HCT116 (cell line): ENCODE measurements around the gene KCNA3. TPM values are rescaled to one million over a fixed set of nuclear protein-coding genes. Genes with fewer than 3 reads are reported as not detected.

Source experiments
- ATAC-seq: fragments of 200-7000 bp; cut with Tn5 transposase; 2 replicates; pipeline ENCODE4 v1.9.1; 2020; ENCODE audit warnings: mild to moderate bottlenecking, moderate library complexity
- BruUV-seq: library from RNA; stranded (reverse); fragments of 400-500 nt; replicated peaks from 2 replicates; lab custom pipeline; 2021; lab: Mats Ljungman, UMichigan
- CTCF ChIA-PET: fragments of 300-600 bp; sonication (Branson Sonifier 250); formaldehyde crosslinking; loops from one replicate; lab custom pipeline; 2021; ENCODE audit warnings: antibody characterized with exemption; lab: Charles Lee
- POLR2A ChIA-PET: fragments of 300-600, 350-600 bp; sonication (Branson Sonifier 250); formaldehyde crosslinking; loops from one replicate; lab custom pipeline; 2021; ENCODE audit warnings: antibody characterized with exemption; lab: Charles Lee
- RAD21 ChIA-PET, 2 experiments: fragments of 300-600 bp; sonication (Branson Sonifier 250); formaldehyde crosslinking; loops; one replicate each; lab custom pipeline; 2023; ENCODE audit warnings: low total read pairs in 2 of 2; ENCODE audit not compliant: uncharacterized antibody in 2 of 2, unreplicated experiment in 2 of 2, low non-redundant PET in 1 of 2; lab: Charles Lee
- DNase-seq: peaks from one replicate; pipeline ENCODE4 v3.0.0-alpha.2; 2010; ENCODE audit warnings: low read depth, low spot score
- H2AFZ ChIP-seq: fragments of 200-600 bp; shearing (Covaris generic), sonication (generic); 2 replicates; pipeline ENCODE4 v1.6.1; 2017; ENCODE audit warnings: low read depth, mixed run types, mixed read lengths, antibody characterized with exemption, low read length; ENCODE audit not compliant: poor library complexity, severe bottlenecking
- H3K27ac ChIP-seq: 2 replicates; pipeline ENCODE4 v1.5.1; 2012; ENCODE audit warnings: low read depth, low read length
- H3K27me3 ChIP-seq: fragments of 200-600 bp; sonication (generic); 2 replicates; pipeline ENCODE4 v1.6.1; 2016; ENCODE audit warnings: mixed run types, low read length, mixed read lengths; ENCODE audit not compliant: insufficient read depth
- H3K36me3 ChIP-seq, 2 experiments: fragments of 200-500 bp in 1 of 2; fragments of 200-600 bp in 1 of 2; sonication (Bioruptor generic) in 1 of 2; sonication (generic) in 1 of 2; 2 replicates each; pipeline versions ENCODE4 v1.5.1 to v1.6.1; 2014 to 2016; ENCODE audit warnings: low read length in 2 of 2, inconsistent platforms in 1 of 2, mixed read lengths in 1 of 2, mixed run types in 1 of 2; ENCODE audit not compliant: insufficient read depth in 2 of 2, control insufficient read depth in 1 of 2
- H3K4me1 ChIP-seq, 2 experiments: fragments of 200-600 bp in 1 of 2; sonication (generic) in 1 of 2; 2 replicates each; pipeline versions ENCODE4 v1.5.1 to v1.6.1; 2012 to 2017; ENCODE audit warnings: low read length in 2 of 2, inconsistent platforms in 1 of 2, mild to moderate bottlenecking in 1 of 2, mixed read lengths in 1 of 2, mixed run types in 1 of 2, moderate library complexity in 1 of 2; ENCODE audit not compliant: insufficient read depth in 2 of 2, control insufficient read depth in 1 of 2
- H3K4me2 ChIP-seq: fragments of 200-600 bp; sonication (generic); 2 replicates; pipeline ENCODE4 v1.6.1; 2017; ENCODE audit warnings: mixed run types, low read length, mixed read lengths
- H3K4me3 ChIP-seq, 2 experiments: fragments of 200-600 bp in 1 of 2; sonication (generic) in 1 of 2; replicated peaks in 1 of 2; 2 replicates each; pipeline ENCODE4 v1.5.1; 2011 to 2016; ENCODE audit warnings: low read length in 2 of 2, control low read depth in 1 of 2, low read depth in 1 of 2, mild to moderate bottlenecking in 1 of 2, mixed read lengths in 1 of 2, mixed run types in 1 of 2
- H3K79me2 ChIP-seq: fragments of 200-600 bp; sonication (generic); 2 replicates; pipeline ENCODE4 v1.6.1; 2017; ENCODE audit warnings: mild to moderate bottlenecking, mixed run types, low read length, moderate library complexity, mixed read lengths; ENCODE audit not compliant: insufficient read depth
- H3K9ac ChIP-seq: fragments of 200-600 bp; sonication (generic); 2 replicates; pipeline ENCODE4 v1.6.1; 2016; ENCODE audit warnings: low read length, mixed read lengths
- H3K9me2 ChIP-seq: fragments of 200-600 bp; sonication (generic), shearing (Covaris generic); 2 replicates; pipeline ENCODE4 v1.6.1; 2017; ENCODE audit warnings: mixed run types, mild to moderate bottlenecking, moderate library complexity; ENCODE audit not compliant: insufficient read depth
- H3K9me3 ChIP-seq, 2 experiments: fragments of 200-500 bp in 1 of 2; fragments of 200-600 bp in 1 of 2; sonication (Bioruptor generic) in 1 of 2; sonication (generic) in 1 of 2; 2 replicates each; pipeline ENCODE4 v1.6.1; 2014 to 2017; ENCODE audit warnings: low read length in 2 of 2, mixed read lengths in 2 of 2, inconsistent platforms in 1 of 2, low read depth in 1 of 2, mild to moderate bottlenecking in 1 of 2, mixed run types in 1 of 2, moderate library complexity in 1 of 2; ENCODE audit not compliant: control insufficient read depth in 1 of 2, insufficient read depth in 1 of 2
- H4K20me1 ChIP-seq: fragments of 200-600 bp; sonication (generic), shearing (Covaris generic); 2 replicates; pipeline ENCODE4 v1.6.1; 2017; ENCODE audit warnings: mixed run types, mild to moderate bottlenecking, moderate library complexity; ENCODE audit not compliant: insufficient read depth
- CBX3 ChIP-seq: IDR thresholded peaks from 2 replicates; pipeline ENCODE4 v1.6.1; 2012; ENCODE audit warnings: low read depth
- CEBPB ChIP-seq: IDR thresholded peaks from 2 replicates; pipeline ENCODE4 v1.6.1; 2012; ENCODE audit warnings: low read depth
- EGR1 ChIP-seq: IDR thresholded peaks from 2 replicates; pipeline ENCODE4 v1.6.1; 2012; ENCODE audit warnings: low read depth
- ELF1 ChIP-seq: IDR thresholded peaks from 2 replicates; pipeline ENCODE4 v1.6.1; 2012; ENCODE audit warnings: low read depth, borderline replicate concordance
- EZH2phosphoT487 ChIP-seq: fragments of 200-600 bp; IDR thresholded peaks from 2 replicates; pipeline ENCODE4 v1.6.1; 2018; ENCODE audit warnings: antibody characterized with exemption, borderline replicate concordance
- FOSL1 ChIP-seq: IDR thresholded peaks from 2 replicates; pipeline ENCODE4 v1.6.1; 2012; ENCODE audit warnings: low read depth
- JUND ChIP-seq: IDR thresholded peaks from 2 replicates; pipeline ENCODE4 v1.6.1; 2012
- POLR2A ChIP-seq: IDR thresholded peaks from 2 replicates; pipeline ENCODE4 v1.7.0; 2011; ENCODE audit warnings: borderline replicate concordance; ENCODE audit not compliant: insufficient read depth, insufficient read length; ENCODE audit errors: extremely low read depth
- SP1 ChIP-seq: IDR thresholded peaks from 2 replicates; pipeline ENCODE4 v1.6.1; 2012; ENCODE audit warnings: low read depth
- SRF ChIP-seq: IDR thresholded peaks from 2 replicates; pipeline ENCODE4 v1.6.1; 2012; ENCODE audit warnings: low read depth
- TCF7L2 ChIP-seq: IDR thresholded peaks from 2 replicates; pipeline ENCODE4 v1.7.0; 2011; ENCODE audit warnings: borderline replicate concordance, inconsistent platforms; ENCODE audit not compliant: insufficient read depth, insufficient read length; ENCODE audit errors: extremely low read depth
- YY1 ChIP-seq: IDR thresholded peaks from 2 replicates; pipeline ENCODE4 v1.6.1; 2011; ENCODE audit warnings: low read length, low read depth, moderate library complexity, mild to moderate bottlenecking; ENCODE audit not compliant: insufficient replicate concordance; ENCODE audit errors: extremely low read depth
- ZFX ChIP-seq: fragments of 450-650 bp; IDR thresholded peaks from 2 replicates; pipeline ENCODE4 v1.6.1; 2017
- ZNF274 ChIP-seq: fragments of 200-500 bp; sonication (Bioruptor generic); IDR thresholded peaks from 2 replicates; pipeline ENCODE4 v1.6.1; 2014; ENCODE audit warnings: mild to moderate bottlenecking, low read depth, low read length, inconsistent platforms
- intact Hi-C: fragments of 100-400 bp; cut with micrococcal nuclease; formaldehyde crosslinking; loops from 2 replicates; pipeline ENCODE4 v1.10.0; 2022
- total RNA-seq: library from RNA; stranded (reverse); gene quantifications from one replicate; pipeline ENCODE4 v1.2.1, GENCODE V29; 2021; ENCODE audit not compliant: unreplicated experiment
- TF ChIP-seq, protein P1 (sequence below): IDR thresholded peaks from 2 replicates; pipeline ENCODE4 v1.6.1; 2012
- TF ChIP-seq, protein P2 (sequence below): IDR thresholded peaks from 2 replicates; pipeline ENCODE4 v1.6.1; 2012
- TF ChIP-seq, protein P3 (sequence below), 3 experiments: fragments of 200-600 bp in 1 of 3; sonication (generic) in 1 of 3; IDR thresholded peaks in 2 of 3; conservative IDR thresholded peaks in 1 of 3; 2 replicates each; pipeline ENCODE4 v1.5.1; 2012 to 2017; ENCODE audit warnings: low read depth in 2 of 3, low read length in 2 of 3, antibody characterized with exemption in 1 of 3, borderline replicate concordance in 1 of 3, control low read depth in 1 of 3, mild to moderate bottlenecking in 1 of 3, mixed read lengths in 1 of 3, mixed run types in 1 of 3, moderate library complexity in 1 of 3; ENCODE audit not compliant: insufficient read depth in 1 of 3

Gene KCNA3
- total RNA-seq, 1 experiment from 2014 or later, result 0.07 TPM

DNA sequence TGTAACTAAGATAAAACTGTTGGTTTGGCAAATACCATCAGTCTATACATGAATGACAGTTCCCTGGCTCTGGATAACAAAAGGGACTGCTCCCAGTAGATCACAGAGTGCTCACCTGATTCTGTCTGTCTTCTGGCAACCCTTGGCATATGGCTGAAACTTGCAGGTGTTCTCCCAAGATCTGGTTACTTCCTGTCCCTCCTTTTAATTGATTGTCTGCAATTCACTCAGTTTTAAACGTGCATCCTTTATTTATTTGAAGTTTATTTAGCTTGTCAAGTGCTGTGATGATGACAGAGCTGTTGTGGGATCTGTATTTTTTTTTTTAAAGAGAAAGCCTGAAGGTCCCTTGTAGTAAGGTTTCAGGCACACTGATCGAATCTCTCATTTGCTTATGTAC, 3.4 kb downstream of the KCNA3 start:
- ChIA-PET POLR2A (no interaction called here), RAD21 (no interaction called here), CTCF (no interaction called here)
- Histone ChIP-seq H3K27ac (no peak overlapping the region), H3K9me2 (no peaks in the 10 kb centered on the region), H4K20me1 (no peaks in the 10 kb centered on the region), H3K4me1 (no peaks in the 10 kb centered on the region), H3K36me3 (no peaks in the 10 kb centered on the region), H3K9me3 (no peaks in the 10 kb centered on the region), H3K79me2 (no peaks in the 10 kb centered on the region), H3K27me3 (peaks cover 36% of the 10 kb centered on the region), H2AFZ (no peak overlapping the region), H3K4me2 (no peak overlapping the region), H3K4me3 (no peak overlapping the region), H3K9ac (no peak overlapping the region)
- intact Hi-C loops, result no loop called here
- no peak for TF ChIP-seq ZFX
- no peak for TF ChIP-seq EGR1
- TF ChIP-seq CEBPB, result no peak
- no peak for TF ChIP-seq EZH2phosphoT487
- no peak for TF ChIP-seq ZNF274
- TF ChIP-seq POLR2A, result no peak
- no peak for TF ChIP-seq TCF7L2
- TF ChIP-seq ELF1, result no peak
- no peak for DNase-seq
- ATAC-seq, result no peak
- no TSS peak for BruUV-seq

DNA sequence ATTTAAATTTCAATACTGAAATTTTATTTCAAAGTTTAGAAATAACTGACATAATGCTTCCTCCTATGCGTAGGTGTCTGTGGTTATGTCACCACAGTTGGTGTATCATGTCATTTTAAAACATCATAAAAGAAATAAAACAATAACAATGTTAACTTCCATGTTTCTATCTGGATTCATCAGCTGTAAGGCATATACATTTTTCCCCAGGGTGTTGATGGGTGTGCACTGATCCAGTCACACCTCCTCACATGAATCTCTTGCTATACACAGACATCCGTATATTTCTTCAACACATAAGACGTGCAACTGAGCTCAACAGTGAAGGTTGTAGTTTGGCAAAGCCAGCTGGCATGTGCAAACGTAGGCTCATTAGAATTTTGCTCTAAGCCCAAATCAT, 6.2 kb downstream of the KCNA3 start:
- CTCF ChIA-PET, result interaction anchor here (0.8 kb wide), 1 partner anchor 98 kb away, joined by 3 read pairs; no protein-coding TSS in a partner anchor
- H3K9me3 ChIP-seq, result no peaks in the 10 kb centered on the region
- no peaks in the 10 kb centered on the region for H4K20me1 ChIP-seq
- H3K4me1 ChIP-seq, result no peaks in the 10 kb centered on the region
- RAD21 ChIA-PET, result no interaction called here
- no peak overlapping the region for H3K27ac ChIP-seq
- no peaks in the 10 kb centered on the region for H3K9me2 ChIP-seq
- H3K36me3 ChIP-seq, result no peaks in the 10 kb centered on the region
- ATAC-seq, result no peak
- no peak overlapping the region for H3K4me3 ChIP-seq
- H3K79me2 ChIP-seq, result no peaks in the 10 kb centered on the region
- no peak overlapping the region for H3K4me2 ChIP-seq
- POLR2A ChIA-PET, result no interaction called here
- no TSS peak for BruUV-seq
- TF ChIP-seq, protein P1, sequence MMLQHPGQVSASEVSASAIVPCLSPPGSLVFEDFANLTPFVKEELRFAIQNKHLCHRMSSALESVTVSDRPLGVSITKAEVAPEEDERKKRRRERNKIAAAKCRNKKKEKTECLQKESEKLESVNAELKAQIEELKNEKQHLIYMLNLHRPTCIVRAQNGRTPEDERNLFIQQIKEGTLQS, result no peak
- TF ChIP-seq ZNF274 (no peak), POLR2A (no peak), JUND (no peak), SRF (no peak), SP1 (no peak), FOSL1 (no peak), CBX3 (no peak), TCF7L2 (no peak), EZH2phosphoT487 (no peak), YY1 (no peak)
- TF ChIP-seq, protein P2, sequence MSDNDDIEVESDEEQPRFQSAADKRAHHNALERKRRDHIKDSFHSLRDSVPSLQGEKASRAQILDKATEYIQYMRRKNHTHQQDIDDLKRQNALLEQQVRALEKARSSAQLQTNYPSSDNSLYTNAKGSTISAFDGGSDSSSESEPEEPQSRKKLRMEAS, result no peak
- TF ChIP-seq, protein P3, sequence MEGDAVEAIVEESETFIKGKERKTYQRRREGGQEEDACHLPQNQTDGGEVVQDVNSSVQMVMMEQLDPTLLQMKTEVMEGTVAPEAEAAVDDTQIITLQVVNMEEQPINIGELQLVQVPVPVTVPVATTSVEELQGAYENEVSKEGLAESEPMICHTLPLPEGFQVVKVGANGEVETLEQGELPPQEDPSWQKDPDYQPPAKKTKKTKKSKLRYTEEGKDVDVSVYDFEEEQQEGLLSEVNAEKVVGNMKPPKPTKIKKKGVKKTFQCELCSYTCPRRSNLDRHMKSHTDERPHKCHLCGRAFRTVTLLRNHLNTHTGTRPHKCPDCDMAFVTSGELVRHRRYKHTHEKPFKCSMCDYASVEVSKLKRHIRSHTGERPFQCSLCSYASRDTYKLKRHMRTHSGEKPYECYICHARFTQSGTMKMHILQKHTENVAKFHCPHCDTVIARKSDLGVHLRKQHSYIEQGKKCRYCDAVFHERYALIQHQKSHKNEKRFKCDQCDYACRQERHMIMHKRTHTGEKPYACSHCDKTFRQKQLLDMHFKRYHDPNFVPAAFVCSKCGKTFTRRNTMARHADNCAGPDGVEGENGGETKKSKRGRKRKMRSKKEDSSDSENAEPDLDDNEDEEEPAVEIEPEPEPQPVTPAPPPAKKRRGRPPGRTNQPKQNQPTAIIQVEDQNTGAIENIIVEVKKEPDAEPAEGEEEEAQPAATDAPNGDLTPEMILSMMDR (IDR thresholded peaks at IDR 0.05 in 2 of 3, conservative IDR thresholded peaks at IDR 0.05 in 1 of 3; ENCODE audit: borderline replicate concordance in 1 of 3, insufficient read depth in 1 of 3, low read depth in 2 of 3, low read length in 2 of 3), result no peak
- DNase-seq, result no peak
- H3K27me3 ChIP-seq, result peaks cover 61% of the 10 kb centered on the region
- H2AFZ ChIP-seq, result no peak overlapping the region
- intact Hi-C loops, result loop anchor here (5.0 kb wide), 1 partner anchor 34 kb away; no protein-coding TSS in a partner anchor
- no peak overlapping the region for H3K9ac ChIP-seq
